Stimulated activated CD4-positive, alpha-beta T cell treated with anti-CD3 and anti-CD28 coated beads, Interleukin-4, amount 100 ng/mL, for 1 hour (primary cell): Measurements from ENCODE around the gene IRS1.

Experiments
- DNase-seq: peaks from one replicate; pipeline ENCODE4 v3.0.0-alpha.2; 2020

The IRS1 gene

DNA sequence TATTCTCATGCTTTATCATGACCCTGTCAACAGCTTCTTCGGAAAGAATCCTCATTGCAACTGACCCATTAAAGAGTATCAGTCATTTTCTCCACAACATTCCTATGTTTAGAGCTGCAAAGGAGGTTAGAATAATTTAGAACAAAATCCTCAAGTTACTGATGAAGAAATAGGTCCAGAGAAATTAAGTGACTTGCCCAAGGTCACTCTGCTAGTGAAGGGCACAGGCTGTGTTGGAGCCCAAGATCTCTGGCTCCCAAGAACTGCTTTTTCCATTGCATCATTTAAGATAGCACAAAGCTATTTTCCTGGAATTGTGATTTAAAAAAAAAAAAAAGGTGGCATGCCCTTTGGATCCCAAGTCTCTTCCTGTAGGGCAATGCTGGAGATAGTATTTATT is 9.6 kb downstream of the IRS1 start:
- no peak for DNase-seq

DNA sequence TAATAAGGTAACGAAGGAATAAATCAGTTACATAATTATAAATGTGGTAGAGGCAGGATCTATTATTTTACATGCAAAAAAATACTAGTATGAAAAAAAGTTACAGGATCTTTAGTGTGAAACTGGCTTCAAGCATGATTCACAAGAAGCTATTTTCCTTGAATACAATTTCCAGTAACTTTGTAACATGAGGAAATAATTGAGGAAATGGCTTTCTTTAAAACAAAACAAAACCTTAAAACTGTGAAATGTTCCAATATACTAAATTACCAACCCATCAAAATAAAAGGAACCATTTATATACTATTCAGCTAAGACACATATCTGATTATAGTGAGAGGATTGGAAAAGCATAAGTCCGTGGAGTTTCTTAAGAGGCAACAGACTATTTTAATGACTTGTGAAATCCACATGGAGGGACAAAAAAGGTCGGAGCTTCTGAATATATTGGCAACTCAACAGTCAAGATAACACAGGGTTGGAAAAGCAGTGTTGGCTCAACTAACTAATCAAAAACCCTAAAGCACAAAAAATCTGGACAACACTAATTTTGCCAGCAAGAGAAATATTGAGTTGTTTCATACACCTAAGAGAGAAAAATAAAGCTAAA is 10.6 kb downstream of the IRS1 start:
- no peak for DNase-seq

DNA sequence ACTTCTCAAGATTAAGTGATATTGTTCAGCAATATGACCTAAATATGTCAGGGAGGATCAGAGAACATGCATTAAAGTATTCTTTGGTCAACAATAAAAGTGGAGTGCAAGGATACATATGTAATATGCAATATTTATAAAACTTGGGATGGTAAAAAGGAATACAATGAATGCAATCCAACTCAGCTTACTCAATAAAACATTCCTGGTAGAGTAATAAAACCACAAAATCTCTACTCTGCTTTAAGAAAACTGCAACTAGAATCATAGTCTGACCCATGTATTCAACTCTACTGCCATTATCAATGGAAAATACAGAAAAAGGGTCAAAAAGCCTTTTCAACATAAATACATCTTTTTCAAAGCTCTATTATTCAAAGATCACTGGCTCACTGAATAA is 11.6 kb downstream of the IRS1 start:
- no peak for DNase-seq

DNA sequence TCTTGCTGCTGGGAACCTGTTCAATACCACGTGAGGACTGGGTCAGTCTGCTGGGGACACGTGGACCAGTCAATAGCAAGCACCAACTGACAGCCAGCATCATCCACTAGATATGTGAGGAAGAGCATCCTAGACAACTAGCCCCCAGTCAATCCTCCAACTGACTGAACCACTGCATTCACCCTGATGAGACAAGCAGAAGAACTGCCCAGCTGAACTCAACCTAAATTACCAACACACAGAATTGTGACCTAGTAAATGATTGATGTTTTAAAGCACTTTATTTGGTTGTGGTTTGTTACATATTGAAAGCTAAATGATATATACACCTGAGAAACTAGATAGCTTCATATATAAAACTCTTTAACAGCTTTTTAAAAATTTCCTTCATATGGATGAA is 15.7 kb downstream of the IRS1 start:
- DNase-seq = no peak

DNA sequence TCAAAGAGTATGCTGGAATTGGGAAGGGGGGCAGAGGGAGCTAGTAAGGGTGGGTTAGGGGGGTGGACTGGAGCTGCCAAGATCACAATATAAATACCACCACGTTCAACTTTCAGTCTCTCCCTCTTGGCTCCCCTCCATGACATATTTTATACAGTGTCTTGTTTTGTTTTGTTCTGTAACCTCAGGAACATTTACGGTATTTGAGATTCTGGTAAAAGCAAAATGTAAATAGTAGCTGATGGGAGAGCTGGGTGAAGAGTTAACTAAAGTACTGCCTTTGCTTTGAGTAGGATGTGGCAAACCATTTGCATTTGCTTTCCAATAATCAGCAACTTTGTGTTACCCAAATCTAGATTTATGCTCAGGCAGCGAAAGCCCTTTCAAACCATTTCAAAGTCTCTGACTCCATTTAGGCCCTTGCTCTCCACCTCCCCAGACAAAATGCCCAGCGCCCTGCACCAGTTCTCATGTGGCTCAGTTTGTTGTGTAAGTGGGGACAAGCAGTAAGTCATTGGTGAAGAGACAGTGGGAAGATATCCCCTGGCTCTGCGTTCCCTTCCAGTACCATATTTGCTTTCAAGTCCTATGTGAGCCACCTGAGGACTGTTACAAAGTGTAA is 17.4 kb downstream of the IRS1 start:
- DNase-seq = no peak

DNA sequence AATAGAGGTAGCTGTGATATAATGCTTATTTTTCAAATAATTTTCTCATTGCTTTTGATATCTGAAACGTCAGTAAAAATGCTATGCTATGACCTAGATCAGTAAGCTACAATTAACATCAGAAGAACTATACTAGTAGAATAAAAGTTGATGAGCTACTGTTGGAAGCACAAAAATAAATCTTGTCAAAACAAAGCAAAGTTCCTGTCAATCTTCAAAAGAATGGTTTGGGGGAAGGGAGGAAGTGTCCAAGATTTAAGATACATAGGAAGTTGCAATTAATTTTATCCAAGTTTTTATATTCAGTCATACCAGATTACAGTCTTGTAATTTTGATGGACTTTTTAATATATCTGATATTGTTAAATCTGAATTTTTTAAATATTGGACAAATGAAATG is 19.2 kb downstream of the IRS1 start:
- no peak for DNase-seq

DNA sequence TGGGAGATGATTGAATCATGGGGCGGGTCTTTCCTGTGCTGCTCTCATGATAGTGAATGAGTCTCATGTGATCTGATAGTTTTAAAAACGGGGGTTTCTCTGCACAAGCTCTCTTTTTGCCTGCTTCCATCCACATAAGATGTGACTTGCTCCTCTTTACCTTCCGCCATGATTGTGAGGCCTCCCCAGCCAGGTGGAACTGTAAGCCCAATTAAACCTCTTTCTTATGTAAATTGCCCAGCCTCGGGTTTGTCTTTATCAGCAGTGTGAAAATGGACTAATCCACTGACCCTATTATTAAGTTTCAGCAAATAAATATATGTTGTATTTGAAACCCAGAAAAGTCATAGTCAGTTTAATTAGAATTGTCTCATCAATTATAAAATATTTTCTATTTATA is 22.0 kb downstream of the IRS1 start:
- no peak for DNase-seq

DNA sequence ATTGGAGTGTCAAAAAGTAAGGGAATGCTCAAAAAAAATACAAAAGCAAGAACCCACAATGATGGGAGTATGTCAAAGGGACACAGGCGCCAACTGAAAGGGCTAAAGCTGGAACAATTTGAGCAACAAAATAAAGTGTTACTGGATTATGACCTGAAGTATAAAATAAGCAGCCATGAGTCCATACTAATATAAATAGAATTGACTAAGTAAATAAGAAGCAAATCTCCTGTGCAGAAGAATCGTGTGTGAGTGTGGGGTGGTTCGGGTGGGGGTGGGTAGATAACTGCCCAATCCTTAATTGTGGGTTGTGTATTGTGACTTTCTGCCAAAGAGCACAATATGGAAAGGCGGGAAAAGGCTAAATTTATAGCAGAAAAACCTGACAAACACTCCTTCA is 23.5 kb downstream of the IRS1 start:
- DNase-seq = no peak

DNA sequence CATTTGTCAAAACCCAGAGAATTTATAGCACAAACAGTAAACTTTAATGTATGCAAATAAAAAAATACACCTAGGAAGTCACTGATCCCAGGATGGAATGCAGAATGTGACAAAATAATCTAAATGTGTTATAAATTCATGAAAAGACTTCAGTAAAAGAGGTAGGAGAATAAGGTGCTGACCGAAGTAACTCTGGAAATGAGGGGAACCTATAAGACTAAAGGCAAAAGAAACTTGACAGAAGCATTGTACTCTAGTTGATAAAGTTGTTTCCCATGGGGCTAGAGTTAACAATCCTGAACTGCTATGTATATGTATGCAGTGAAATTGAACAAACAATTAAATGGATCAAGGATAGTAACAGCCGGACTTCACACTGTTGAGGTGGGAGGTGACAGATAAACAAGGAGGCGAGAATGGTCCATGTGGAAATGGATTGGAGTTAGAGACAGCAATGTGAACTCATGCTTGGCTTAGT is 24.5 kb downstream of the IRS1 start:
- no peak for DNase-seq

DNA sequence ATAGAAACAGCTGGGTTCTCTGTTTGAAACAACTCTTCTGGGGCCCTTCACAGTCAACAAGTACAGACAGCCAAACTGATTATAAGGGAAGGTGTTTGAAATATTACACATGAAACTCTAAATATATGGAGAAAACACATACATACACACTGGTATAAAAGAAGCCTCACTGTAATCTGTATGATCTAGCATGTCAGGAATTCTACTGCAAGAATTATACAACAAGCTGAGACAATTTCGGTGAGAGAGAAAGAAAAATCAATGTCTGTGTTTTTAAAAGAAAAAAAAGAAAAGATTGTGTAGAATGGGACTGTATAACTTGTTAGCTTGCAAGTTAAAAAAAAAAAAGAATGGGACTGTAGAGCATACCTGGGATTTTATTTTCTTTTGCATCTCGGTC is 26.3 kb downstream of the IRS1 start:
- DNase-seq = no peak

DNA sequence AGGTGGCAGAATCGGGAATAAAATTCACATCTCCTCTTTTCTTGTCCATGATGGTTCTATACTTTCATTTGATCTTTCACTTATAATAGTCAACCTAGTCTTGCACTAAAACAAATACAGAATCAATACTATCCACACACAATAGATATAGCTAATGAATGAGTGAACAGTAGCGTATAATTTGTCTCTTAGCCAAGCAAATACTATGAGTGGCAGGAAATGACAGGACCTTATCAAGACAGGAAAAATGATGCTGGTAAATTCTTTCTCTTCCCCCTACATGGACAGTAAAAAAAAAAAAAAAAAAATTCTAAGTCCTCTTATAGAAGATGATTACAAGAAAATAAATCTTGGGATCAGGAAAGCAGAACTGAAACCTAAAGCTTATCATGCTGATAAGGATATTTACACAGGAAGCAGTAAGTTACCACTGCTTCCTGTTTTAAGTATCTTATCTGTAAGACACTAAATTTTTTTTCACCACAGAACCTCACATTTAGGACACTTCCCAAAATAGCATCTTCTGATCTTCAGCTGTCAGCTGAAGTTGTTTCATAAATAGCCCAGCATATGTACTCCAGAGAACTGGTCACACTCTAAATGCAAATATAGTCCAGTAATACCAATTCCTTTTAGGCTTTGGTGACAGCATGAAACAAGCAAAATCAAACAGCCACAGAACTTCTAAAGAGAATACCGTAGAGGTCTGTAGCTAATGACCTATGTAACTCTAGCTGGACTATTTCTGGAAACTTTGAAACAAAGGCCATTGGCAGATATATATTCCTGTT is 27.0 kb downstream of the IRS1 start:
- no peak for DNase-seq

DNA sequence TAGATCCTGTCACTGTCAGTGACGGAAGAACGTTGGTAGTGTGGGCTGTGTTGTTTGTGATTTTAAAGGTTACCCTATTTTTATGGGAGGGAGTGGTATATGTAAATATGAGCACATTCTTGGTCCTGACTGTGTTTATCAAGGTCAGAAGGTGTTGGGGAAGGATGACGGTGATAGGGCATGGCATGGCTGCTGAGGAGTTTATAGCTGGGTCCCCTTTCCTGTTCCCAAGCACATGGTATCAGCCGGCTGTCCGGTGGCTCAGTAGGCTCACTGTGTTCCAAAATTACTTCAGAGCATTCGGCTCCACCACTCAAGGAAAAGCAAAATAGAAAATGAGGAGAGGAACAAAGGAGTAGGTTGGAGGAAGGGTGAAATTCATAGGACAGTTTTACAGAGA is 28.6 kb downstream of the IRS1 start:
- no peak for DNase-seq

DNA sequence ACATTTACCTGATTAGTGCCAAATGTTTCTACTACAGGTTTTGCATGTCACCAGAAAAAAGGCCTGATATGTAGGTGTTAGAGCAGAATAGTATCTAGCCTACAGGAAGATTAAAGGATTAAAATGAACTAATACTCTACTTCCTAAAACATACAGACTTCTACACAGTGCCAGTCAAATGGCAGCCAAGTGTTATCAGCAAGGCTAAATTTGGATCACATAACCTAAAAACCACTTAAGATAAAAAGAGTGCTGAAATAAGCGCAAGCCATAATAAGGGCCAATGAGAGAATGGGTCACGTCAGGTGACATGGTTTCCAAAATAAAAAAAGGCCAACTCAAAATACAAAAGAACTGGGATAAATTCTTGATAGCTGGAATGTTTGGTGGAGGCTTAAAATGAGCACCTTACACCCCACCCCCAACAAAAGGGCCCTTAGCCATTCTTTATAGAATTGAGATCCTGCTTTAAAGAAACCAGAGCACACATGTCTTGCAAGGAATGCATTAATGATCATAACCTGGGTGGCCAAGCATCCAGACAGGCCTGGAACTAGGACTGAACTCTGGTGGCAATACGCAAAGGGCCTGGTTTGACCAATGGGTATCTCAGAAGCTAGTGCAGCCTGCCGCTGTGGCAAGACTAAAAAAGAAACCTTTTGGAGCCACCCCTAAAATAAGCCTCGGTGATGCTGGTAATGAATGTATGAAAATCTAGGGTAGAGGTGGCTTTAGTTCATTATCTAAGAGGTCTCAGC is 32.4 kb downstream of the IRS1 start:
- no peak for DNase-seq

DNA sequence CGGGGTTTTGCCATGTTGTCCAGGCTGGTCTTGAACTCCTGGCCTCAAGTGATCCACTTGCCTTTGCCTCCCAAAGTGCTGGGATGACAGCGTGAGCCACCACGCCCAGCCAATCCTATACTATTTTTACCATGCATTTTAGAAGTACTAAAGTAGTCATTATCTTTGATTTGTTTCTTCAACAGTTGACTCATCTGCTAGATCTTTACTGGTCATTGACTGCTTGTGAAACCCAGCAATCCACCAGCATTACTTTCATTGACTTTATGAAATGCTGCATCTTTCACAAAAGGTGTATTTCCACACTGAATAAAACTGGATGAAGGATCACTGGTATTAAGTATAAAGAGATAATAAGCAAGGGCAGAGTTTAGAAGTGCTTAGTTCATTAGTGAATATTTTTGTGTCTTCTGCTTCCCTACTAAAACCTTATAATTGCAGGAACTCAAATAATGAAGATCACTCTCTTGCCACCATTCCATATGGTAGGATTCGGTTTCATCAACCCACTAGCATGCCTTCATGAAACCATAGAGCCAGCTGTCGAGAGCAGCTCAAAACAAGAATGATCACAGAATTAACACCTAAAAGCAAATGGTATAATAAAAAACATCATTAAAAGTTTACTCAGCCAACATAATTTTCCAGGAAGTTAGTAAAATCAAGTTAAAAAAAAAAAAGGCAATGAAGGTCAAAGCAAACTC is 33.1 kb downstream of the IRS1 start:
- no peak for DNase-seq

DNA sequence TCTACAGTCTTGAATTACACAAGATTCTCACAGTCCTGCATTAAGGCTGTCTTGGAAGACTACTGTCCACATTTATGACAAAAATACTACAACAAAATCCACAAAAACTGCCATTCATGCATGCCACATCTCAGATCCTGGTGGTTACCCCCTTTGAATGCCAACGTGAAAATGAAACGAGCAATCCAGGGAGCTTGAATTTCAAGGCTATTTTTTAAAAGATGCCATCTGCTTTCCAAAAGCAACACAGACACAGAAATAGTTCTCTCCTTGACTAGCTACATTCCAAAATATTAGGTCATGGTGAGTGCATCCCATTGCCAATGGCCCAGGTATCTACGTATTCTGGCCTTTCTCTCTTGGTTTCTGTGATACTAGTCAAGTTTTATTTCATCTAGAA is 36.3 kb downstream of the IRS1 start:
- no peak for DNase-seq

DNA sequence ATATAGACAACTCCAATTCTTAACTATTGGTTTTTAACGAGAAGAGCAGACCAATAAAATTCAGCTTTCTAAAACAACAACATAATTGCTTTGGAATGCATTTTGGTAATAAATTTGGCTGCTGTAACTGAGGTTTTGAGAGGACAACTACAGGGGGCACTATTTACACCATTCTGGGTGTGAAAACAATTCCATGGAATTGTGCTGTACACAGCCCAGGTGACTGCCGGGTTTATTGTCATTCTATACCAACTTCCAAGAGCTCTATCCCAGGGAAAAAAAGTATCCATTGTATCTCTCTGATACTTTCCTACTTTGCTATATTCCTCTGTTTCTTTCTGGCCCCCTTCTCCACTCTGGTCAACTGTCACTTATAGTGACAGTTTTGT is 38.4 kb downstream of the IRS1 start:
- no peak for DNase-seq

DNA sequence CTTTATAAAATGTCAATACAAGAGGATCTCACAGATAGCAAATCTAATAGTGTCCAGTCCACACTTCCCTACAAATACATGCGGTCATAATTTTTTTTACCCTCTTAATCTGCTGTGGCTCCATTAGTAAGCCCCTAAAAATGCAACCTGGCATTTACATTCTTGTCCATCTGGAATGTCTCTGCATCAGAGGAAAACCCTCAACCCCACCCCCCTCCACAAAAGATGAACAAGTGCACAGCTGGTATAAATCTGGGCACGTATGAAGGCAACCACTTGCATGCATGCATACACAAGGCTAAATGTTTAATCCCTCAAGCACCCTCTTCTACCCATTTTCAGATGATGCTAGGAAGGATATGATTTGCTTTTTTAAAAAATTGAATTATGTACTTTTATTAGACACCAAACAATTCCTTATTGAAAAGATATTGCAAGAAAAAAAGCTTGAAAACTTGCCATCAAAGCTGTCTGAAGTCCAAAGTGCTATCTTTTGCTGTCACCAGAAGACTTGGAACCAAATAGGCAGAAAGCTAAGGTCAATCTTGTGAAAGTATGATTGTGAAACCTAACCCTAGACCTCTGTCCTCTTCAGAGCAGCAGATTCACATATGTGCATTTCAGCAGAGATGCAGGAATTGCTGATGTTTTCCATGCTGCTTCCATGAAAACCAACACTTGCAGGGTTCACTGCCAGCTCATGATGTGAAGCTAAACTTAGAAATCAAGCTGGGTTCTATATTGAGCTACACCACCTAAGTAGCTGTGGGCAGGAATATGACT is 39.0 kb downstream of the IRS1 start:
- no peak for DNase-seq

DNA sequence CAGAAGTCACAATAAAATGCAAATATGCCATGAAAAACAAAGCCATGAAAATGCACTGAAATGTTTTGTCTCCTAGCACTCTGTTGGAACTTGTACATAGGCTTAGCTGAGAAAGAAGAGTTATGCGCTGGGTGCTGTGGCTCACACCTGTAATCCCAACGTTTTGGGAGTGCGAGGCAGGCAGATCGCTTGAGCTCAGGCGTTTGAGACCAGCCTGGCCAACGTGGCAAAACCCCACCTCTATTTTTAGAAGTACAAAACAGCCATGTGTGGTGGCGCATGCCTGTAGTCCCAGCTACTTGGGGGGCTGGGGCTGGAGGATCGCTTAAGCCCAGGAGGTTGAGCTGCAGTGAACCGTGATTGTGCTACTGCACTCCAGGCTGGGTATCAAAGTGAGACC is 39.9 kb downstream of the IRS1 start:
- DNase-seq = no peak

DNA sequence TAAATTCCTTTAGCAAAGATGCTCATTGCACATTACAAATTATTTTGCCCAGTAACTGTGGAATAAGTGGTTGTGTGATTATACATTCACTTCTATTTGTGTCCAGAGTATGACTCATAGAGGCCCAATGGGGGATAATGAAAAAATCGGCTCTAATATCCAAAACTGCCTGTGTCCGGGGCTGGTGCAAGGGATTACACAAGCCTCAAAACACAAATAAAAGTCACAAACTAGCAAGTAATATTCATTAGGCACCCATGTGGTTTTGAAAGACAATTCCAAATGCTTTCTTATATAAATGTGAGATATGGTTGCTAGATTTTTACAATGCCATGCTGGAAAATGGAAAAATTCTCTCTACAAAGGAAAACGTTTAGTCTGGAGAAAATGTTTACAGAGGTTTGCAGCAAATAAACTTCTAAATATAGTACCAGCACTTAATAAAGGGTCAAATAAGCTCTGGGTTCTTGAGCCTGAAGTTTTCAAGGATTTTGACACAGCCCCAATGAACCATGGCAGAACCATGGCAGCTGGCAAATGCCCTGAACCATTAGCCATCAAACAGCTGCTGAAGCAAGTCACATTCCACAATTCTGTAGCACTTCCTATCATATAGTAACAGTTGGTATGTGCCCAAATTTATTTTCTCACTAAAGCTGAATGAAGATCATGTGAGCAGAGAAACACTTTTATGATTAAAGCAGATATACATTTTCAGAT is 40.5 kb downstream of the IRS1 start:
- no peak for DNase-seq

DNA sequence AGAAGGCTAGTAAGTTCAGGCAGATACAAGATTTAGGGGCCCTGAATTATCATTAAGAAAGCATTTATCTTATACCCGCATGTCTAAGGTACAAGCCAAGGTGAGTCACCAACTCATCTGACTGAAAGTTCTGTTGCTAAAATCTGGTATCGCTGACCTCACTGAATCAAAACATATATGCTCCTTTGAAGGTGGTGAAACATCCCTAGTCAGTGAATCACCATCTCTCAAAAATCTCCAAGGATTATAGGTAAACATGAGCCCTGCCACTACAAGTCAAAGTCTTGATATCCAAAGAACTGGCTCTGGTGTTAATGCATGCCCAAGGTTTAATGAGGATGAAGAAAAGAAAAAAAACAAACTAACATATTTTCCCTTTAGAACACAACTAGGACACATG is 43.5 kb downstream of the IRS1 start:
- DNase-seq = no peak

DNA sequence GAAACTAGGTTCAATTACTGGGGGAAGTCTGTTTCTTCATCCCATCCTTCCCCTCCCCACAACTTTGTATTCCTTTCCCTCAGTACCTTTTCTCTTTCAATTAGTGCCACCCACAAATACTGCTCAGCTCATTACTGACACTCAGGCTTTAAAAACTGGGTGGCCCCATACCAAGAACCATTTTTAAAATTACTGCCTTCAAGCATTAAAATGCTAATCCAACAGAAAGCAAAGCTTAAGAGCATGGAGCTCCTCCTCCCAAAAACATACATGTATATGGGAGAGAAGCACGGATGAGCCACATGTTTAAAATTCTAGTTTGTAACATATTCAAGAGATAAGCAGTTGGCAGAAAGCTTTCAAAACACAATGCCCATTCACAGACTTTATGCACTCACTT is 44.0 kb downstream of the IRS1 start:
- DNase-seq = no peak
